ENCODE data around the gene RAVER2.
"Not testable (repeated sequence)": the region's sequence is repeated elsewhere in the genome, so short reads cannot be mapped to it uniquely, and the experiment has no call there.

Gene RAVER2

GRCh38 chr1:64744492-64745180, at the start of gene RAVER2:
TSS of gene RAVER2 (plus strand) at chr1:64745075. CDS start at chr1:64745173, 98 bp downstream.
- peak; percentile 43 for DNase-seq (ENCODE audit: low read depth)

- no peak for DNase-seq (ENCODE audit: low read depth)
Measured at GRCh38 chr1:64696879-64697278, 48.0 kb upstream of the RAVER2 start.

GRCh38 chr1:64699327-64699726, 45.5 kb upstream of the RAVER2 start:
- no peak for DNase-seq (ENCODE audit: low read depth)

- DNase-seq (ENCODE audit: low read depth), result no peak
Measured at GRCh38 chr1:64701071-64701470, 43.8 kb upstream of the RAVER2 start.

GRCh38 chr1:64701886-64702285, 43.0 kb upstream of the RAVER2 start:
- DNase-seq (ENCODE audit: low read depth), result no peak

GRCh38 chr1:64702670-64703069, 42.2 kb upstream of the RAVER2 start:
- not testable (repeated sequence) for DNase-seq (ENCODE audit: low read depth)

- DNase-seq (ENCODE audit: low read depth), result no peak
Measured at GRCh38 chr1:64703600-64703999, 41.3 kb upstream of the RAVER2 start.

- no peak for DNase-seq (ENCODE audit: low read depth)
Measured at GRCh38 chr1:64705591-64705990, 39.3 kb upstream of the RAVER2 start.

GRCh38 chr1:64711266-64711665, 33.6 kb upstream of the RAVER2 start:
- DNase-seq (ENCODE audit: low read depth), result no peak

- no peak for DNase-seq (ENCODE audit: low read depth)
Measured at GRCh38 chr1:64712049-64712448, 32.8 kb upstream of the RAVER2 start.

- no peak for DNase-seq (ENCODE audit: low read depth)
Measured at GRCh38 chr1:64715186-64715585, 29.7 kb upstream of the RAVER2 start.

- DNase-seq (ENCODE audit: low read depth), result no peak
Measured at GRCh38 chr1:64721135-64721534, 23.7 kb upstream of the RAVER2 start.

GRCh38 chr1:64721576-64722145, 23.2 kb upstream of the RAVER2 start:
- no peak for DNase-seq (ENCODE audit: low read depth)

- no peak for DNase-seq (ENCODE audit: low read depth)
Measured at GRCh38 chr1:64727861-64728260, 17.0 kb upstream of the RAVER2 start.

GRCh38 chr1:64733581-64734286, 11.1 kb upstream of the RAVER2 start:
- DNase-seq (ENCODE audit: low read depth), result no peak

- no peak for DNase-seq (ENCODE audit: low read depth)
Measured at GRCh38 chr1:64734287-64734652, 10.6 kb upstream of the RAVER2 start.

- DNase-seq (ENCODE audit: low read depth), result not testable (repeated sequence)
Measured at GRCh38 chr1:64740687-64741086, 4.2 kb upstream of the RAVER2 start.

- no peak for DNase-seq (ENCODE audit: low read depth)
Measured at GRCh38 chr1:64743954-64744491, 852 bp upstream of the RAVER2 start.

- no peak for DNase-seq (ENCODE audit: low read depth)
Measured at GRCh38 chr1:64745181-64745985, 508 bp downstream of the RAVER2 start.

- no peak for DNase-seq (ENCODE audit: low read depth)
Measured at GRCh38 chr1:64745986-64746940, 1.4 kb downstream of the RAVER2 start.

GRCh38 chr1:64748222-64748621, 3.3 kb downstream of the RAVER2 start:
- DNase-seq (ENCODE audit: low read depth), result no peak
